Measurements from ENCODE around the gene GSE1.

- TF ChIP-seq CTCF (IDR thresholded peaks at IDR 0.05) (no peak), POLR2A (IDR thresholded peaks at IDR 0.05) (no peak), EP300 (IDR thresholded peaks at IDR 0.05) (no peak)
These were observed 25.2 kb upstream of the GSE1 start for GRCh38 chr16:85587762-85588556.
